ENCODE measurements around the gene C10orf62.
A peak's percentile ranks its signal among the peaks of the same experiment; 100 is the strongest.
"Not testable (repeated sequence)": the region's sequence is repeated elsewhere in the genome, so short reads cannot be mapped to it uniquely, and the experiment has no call there.

C10orf62 gene

DNA sequence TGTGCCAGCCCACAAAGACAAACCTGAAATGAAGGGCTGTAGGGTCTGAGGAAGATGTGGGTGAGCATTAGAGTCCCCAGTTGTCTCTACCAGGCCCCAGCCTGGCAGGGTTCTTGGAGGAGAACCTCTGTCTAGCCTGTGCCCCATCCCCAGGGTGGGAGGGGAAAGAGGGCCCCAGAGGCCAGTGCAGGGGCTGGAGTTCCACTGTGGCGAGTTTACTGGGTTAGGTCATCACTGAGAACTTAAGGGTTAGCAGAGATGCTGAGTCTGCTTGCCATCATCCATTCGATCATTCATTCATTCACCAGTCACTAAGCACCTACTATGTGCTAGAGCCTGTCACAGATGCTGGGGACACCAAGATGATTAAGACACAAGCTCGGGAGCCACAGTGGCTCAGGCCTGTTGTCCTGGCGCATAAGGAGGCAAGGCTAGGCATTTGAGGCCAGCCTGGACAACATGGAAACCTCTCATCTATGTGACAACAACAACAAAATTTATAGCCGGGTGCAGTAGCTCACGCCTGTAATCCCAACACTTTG lies 14.3 kb upstream of the C10orf62 start:
- Histone ChIP-seq H3K4me3 (ENCODE audit: low read length in 2 of 2) (no peak overlapping the region), H3K36me3 (ENCODE audit: control insufficient read depth in 2 of 2, insufficient read depth in 2 of 2, low read length in 2 of 2) (peaks cover 0 to 6% of the 10 kb centered on the region in 2 donors), H3K4me1 (ENCODE audit: control insufficient read depth, insufficient read depth, low read length) (peaks cover 24% of the 10 kb centered on the region), H3K9ac (ENCODE audit: low read length in 2 of 2) (peak overlapping the region in 1 of 2 donors; percentile 13), H3K27ac (ENCODE audit: low read length) (peak overlapping the region; percentile 49), H3K27me3 (ENCODE audit: control insufficient read depth in 1 of 2, insufficient read depth in 2 of 2, low read length in 2 of 2) (no peaks in the 10 kb centered on the region), H3K9me3 (ENCODE audit: control insufficient read depth in 2 of 2, low read length in 2 of 2) (no peaks in the 10 kb centered on the region)

DNA sequence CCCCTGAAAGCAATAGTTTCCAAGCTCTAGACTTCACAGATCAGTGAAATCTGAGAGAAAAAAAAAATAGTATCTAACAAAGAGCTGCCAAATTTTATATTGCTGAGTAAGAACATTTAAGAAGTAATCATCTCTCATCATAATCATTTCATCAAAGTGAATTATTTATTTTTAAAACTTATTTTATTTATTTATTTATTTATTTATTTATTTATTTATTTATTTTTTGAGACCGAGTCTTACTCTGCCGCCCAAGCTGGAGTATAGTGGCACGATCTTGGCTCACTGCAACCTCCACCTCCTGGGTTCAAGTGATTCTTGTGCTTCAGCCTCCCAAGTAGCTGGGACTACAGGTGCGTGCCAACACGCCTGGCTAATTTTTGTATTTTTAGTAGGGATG lies 13.0 kb upstream of the C10orf62 start:
- H3K9me3 ChIP-seq (ENCODE audit: control insufficient read depth in 2 of 2, low read length in 2 of 2); H3K27ac ChIP-seq (ENCODE audit: low read length); H3K4me3 ChIP-seq (ENCODE audit: low read length in 2 of 2); H3K9ac ChIP-seq (ENCODE audit: low read length in 2 of 2); H3K36me3 ChIP-seq (ENCODE audit: control insufficient read depth in 2 of 2, insufficient read depth in 2 of 2, low read length in 2 of 2); H3K27me3 ChIP-seq (ENCODE audit: control insufficient read depth in 1 of 2, insufficient read depth in 2 of 2, low read length in 2 of 2): not testable (repeated sequence)
- peaks cover 24% of the 10 kb centered on the region for H3K4me1 ChIP-seq (ENCODE audit: control insufficient read depth, insufficient read depth, low read length)

DNA sequence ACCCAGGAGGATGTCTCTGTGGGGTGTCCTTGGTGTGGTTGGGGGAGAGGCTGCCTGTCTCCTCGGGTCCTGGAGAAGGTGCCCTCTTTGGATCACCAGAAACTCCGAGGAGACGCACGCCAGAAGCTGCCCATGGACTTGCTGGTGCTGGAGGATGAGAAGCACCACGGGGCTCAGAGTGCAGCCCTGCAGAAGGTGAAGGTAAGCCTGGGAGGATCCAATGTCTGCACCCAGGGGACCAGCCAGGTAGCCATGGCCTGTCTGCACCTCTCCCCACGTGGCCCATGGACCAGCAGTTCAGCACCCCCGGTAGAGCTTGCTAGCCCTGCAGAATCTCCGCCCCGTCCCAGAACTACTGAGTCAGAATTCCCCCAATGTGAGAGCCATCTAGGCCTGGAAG lies 11.8 kb upstream of the C10orf62 start:
- peaks cover 13% of the 10 kb centered on the region for H3K4me1 ChIP-seq (ENCODE audit: control insufficient read depth, insufficient read depth, low read length)
- H3K27ac ChIP-seq (ENCODE audit: low read length), result no peak overlapping the region
- H3K27me3 ChIP-seq (ENCODE audit: control insufficient read depth in 1 of 2, insufficient read depth in 2 of 2, low read length in 2 of 2), result no peaks in the 10 kb centered on the region
- no peaks in the 10 kb centered on the region for H3K36me3 ChIP-seq (ENCODE audit: control insufficient read depth in 2 of 2, insufficient read depth in 2 of 2, low read length in 2 of 2)
- H3K9me3 ChIP-seq (ENCODE audit: control insufficient read depth in 2 of 2, low read length in 2 of 2), result no peaks in the 10 kb centered on the region
- H3K9ac ChIP-seq (ENCODE audit: low read length in 2 of 2), result no peak overlapping the region
- no peak overlapping the region for H3K4me3 ChIP-seq (ENCODE audit: low read length in 2 of 2)

DNA sequence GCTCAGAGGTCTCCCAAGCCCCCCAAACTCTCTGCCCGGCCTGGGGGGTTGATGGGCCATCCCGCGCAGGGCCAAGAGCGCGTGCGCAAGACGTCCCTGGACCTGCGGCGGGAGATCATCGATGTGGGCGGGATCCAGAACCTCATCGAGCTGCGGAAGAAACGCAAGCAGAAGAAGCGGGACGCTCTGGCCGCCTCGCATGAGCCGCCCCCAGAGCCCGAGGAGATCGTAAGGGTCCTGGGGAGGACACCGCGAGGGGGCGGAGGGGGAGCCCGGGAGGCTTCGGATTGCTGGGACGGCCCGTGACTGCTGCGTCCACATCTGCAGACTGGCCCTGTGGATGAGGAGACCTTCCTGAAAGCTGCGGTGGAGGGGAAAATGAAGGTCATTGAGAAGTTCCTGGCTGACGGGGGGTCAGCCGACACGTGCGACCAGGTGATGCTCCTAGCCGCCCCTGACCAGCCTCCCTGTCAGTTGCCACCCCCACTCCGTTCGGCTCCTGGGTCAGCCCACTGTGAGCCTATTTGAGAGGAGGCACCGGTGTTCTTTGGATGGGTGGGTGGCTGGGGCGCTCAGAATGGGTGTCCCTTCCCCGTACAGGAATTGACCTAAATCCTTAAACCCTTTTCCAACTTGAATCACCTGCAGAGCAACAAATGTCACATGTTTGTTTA lies 11.2 kb upstream of the C10orf62 start:
- no peak overlapping the region for H3K9ac ChIP-seq (ENCODE audit: low read length in 2 of 2)
- H3K4me3 ChIP-seq (ENCODE audit: low read length in 2 of 2), result no peak overlapping the region
- H3K27me3 ChIP-seq (ENCODE audit: control insufficient read depth in 1 of 2, insufficient read depth in 2 of 2, low read length in 2 of 2), result no peaks in the 10 kb centered on the region
- peaks cover 7% of the 10 kb centered on the region for H3K4me1 ChIP-seq (ENCODE audit: control insufficient read depth, insufficient read depth, low read length)
- H3K27ac ChIP-seq (ENCODE audit: low read length), result no peak overlapping the region
- H3K9me3 ChIP-seq (ENCODE audit: control insufficient read depth in 2 of 2, low read length in 2 of 2), result no peaks in the 10 kb centered on the region
- H3K36me3 ChIP-seq (ENCODE audit: control insufficient read depth in 2 of 2, insufficient read depth in 2 of 2, low read length in 2 of 2), result no peaks in the 10 kb centered on the region

DNA sequence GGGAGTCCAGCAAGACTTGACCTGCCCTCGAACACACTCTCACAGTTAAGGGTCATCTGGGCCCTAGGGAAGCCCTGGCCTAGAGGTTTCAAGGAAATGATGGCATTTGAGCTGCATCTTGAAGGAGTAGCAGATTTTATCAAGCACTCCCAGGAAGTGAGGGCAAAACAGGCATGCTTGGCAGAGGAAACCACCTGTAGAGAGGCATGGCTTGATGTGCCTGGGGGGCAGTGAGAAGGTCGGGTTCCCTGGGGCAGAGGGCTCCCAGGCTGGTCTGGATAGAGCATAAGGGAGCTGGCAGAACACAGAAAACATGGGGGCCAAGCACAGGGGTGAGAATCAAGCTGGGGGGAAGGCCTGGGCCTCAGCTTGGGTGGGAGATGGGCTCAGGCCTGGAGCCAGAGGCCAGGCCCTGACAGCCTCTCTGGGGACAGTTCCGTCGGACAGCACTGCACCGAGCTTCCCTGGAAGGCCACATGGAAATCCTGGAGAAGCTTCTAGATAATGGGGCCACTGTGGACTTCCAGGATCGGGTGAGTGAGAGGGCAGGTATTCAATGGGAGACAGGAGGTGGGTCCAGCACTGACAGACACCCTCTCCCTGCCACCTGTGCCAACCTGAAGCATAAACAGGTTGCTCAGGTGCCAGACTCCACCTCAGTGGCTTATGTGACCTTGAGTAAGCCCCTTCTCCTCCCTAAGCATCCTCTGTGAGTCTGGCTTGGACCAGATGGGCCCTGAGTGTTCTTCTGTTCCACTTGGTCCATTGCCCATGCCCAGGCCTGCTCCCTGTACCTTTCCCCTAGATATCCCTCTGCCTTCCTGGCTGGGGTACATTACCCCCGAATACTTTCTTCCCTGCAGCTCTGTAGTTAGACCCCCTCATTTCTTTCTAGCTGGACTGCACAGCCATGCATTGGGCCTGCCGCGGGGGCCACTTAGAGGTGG lies 8.8 kb upstream of the C10orf62 start:
- no peak overlapping the region for H3K4me3 ChIP-seq (ENCODE audit: low read length in 2 of 2)
- no peak overlapping the region for H3K9ac ChIP-seq (ENCODE audit: low read length in 2 of 2)
- H3K9me3 ChIP-seq (ENCODE audit: control insufficient read depth in 2 of 2, low read length in 2 of 2), result no peaks in the 10 kb centered on the region
- H3K36me3 ChIP-seq (ENCODE audit: control insufficient read depth in 2 of 2, insufficient read depth in 2 of 2, low read length in 2 of 2), result no peaks in the 10 kb centered on the region
- H3K27ac ChIP-seq (ENCODE audit: low read length), result no peak overlapping the region
- no peaks in the 10 kb centered on the region for H3K27me3 ChIP-seq (ENCODE audit: control insufficient read depth in 1 of 2, insufficient read depth in 2 of 2, low read length in 2 of 2)
- H3K4me1 ChIP-seq (ENCODE audit: control insufficient read depth, insufficient read depth, low read length), result no peaks in the 10 kb centered on the region

DNA sequence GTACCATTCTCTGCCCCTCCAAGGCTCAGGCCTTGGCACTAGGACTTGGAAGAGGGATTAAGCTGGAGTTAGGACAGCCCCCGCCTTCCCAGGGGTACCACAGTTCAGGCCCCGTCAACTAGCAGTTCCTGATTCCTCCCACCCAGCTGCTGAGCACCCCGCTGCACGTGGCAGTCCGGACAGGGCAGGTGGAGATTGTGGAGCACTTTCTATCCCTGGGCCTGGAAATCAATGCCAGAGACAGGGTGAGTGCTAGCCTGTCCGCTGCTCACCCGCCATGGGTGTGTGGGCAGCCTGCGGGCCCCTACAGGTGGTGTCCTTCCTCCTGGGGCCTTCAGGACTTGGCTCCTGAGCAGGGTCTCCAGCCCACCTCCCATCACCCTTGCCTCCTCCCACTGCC lies 7.4 kb upstream of the C10orf62 start:
- H3K4me3 ChIP-seq (ENCODE audit: low read length in 2 of 2), result no peak overlapping the region
- H3K4me1 ChIP-seq (ENCODE audit: control insufficient read depth, insufficient read depth, low read length), result no peaks in the 10 kb centered on the region
- H3K9ac ChIP-seq (ENCODE audit: low read length in 2 of 2), result no peak overlapping the region
- H3K9me3 ChIP-seq (ENCODE audit: control insufficient read depth in 2 of 2, low read length in 2 of 2), result no peaks in the 10 kb centered on the region
- H3K36me3 ChIP-seq (ENCODE audit: control insufficient read depth in 2 of 2, insufficient read depth in 2 of 2, low read length in 2 of 2), result no peaks in the 10 kb centered on the region
- H3K27ac ChIP-seq (ENCODE audit: low read length), result no peak overlapping the region
- no peaks in the 10 kb centered on the region for H3K27me3 ChIP-seq (ENCODE audit: control insufficient read depth in 1 of 2, insufficient read depth in 2 of 2, low read length in 2 of 2)

DNA sequence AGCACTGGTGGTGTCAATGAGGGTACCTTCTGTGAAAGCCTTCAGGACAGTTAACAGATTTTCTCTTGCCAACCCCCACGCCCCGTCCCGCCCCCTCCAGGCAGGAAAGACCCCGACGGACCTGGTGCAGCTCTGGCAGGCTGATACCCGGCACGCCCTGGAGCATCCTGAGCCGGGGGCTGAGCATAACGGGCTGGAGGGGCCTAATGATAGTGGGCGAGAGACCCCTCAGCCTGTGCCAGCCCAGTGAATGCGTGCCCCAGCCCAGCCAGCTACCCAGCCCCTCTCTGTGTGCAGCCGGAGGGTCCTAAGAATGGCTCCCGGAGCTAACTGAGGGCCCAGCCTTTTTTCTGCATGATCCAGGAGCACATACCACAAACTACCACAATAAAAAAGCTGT lies 6.0 kb upstream of the C10orf62 start:
- Histone ChIP-seq H3K27ac (ENCODE audit: low read length) (no peak overlapping the region), H3K36me3 (ENCODE audit: control insufficient read depth in 2 of 2, insufficient read depth in 2 of 2, low read length in 2 of 2) (no peaks in the 10 kb centered on the region), H3K27me3 (ENCODE audit: control insufficient read depth in 1 of 2, insufficient read depth in 2 of 2, low read length in 2 of 2) (no peaks in the 10 kb centered on the region), H3K9ac (ENCODE audit: low read length in 2 of 2) (no peak overlapping the region), H3K4me3 (ENCODE audit: low read length in 2 of 2) (no peak overlapping the region), H3K9me3 (ENCODE audit: control insufficient read depth in 2 of 2, low read length in 2 of 2) (no peaks in the 10 kb centered on the region), H3K4me1 (ENCODE audit: control insufficient read depth, insufficient read depth, low read length) (no peaks in the 10 kb centered on the region)

DNA sequence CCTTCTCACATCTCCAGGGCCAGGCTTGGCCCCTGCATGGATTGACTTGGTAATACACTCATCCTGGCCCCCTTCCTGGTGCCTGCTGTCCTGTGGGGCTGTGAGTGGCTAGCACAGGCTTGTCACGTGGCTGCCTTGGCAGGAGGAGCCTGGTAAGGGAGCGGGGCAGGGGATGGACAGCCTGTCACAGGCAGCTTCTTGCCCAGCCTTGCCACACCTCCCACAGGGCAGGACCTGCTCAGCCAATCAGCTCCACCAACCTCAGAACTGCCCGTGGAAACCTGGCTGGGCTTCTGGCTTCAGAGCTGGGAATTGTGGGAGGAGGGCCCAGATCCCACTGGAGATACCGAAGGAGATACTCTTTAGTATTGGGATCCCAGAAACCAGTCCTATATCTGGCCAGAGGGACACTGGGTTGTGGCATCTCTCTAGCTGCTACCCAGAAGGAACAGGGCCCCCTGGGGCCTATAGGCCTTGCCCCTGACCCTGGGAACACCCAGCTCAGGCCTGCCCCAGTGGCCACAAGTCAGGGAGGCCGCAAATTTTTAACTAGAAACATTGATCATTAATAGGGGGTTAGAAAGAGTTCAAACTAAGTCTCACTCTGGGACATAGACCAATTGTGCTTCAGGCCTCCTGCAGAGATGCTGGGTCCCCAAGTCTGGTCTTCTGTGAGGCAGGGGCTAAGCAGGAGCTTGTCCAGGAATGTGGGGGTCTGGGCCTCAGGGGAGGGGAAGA lies 5.3 kb upstream of the C10orf62 start, which contains the start of gene HOGA1:
HOGA1 (plus strand) TSS at position 330 of the 738 bp plus-strand sequence; CDS start at position 645, 315 bp downstream.
- no peak within 1 kb of the TSS for H3K27ac ChIP-seq (ENCODE audit: low read length)
- no peaks in the 10 kb centered on the region for H3K9me3 ChIP-seq (ENCODE audit: control insufficient read depth in 2 of 2, low read length in 2 of 2)
- H3K4me3 ChIP-seq (ENCODE audit: low read length in 2 of 2), result no peak within 1 kb of the TSS
- H3K27me3 ChIP-seq (ENCODE audit: control insufficient read depth in 1 of 2, insufficient read depth in 2 of 2, low read length in 2 of 2), result no peaks in the 10 kb centered on the region
- no peak within 1 kb of the TSS for H3K9ac ChIP-seq (ENCODE audit: low read length in 2 of 2)
- no peaks in the 10 kb centered on the region for H3K36me3 ChIP-seq (ENCODE audit: control insufficient read depth in 2 of 2, insufficient read depth in 2 of 2, low read length in 2 of 2)
- no peaks in the 10 kb centered on the region for H3K4me1 ChIP-seq (ENCODE audit: control insufficient read depth, insufficient read depth, low read length)

DNA sequence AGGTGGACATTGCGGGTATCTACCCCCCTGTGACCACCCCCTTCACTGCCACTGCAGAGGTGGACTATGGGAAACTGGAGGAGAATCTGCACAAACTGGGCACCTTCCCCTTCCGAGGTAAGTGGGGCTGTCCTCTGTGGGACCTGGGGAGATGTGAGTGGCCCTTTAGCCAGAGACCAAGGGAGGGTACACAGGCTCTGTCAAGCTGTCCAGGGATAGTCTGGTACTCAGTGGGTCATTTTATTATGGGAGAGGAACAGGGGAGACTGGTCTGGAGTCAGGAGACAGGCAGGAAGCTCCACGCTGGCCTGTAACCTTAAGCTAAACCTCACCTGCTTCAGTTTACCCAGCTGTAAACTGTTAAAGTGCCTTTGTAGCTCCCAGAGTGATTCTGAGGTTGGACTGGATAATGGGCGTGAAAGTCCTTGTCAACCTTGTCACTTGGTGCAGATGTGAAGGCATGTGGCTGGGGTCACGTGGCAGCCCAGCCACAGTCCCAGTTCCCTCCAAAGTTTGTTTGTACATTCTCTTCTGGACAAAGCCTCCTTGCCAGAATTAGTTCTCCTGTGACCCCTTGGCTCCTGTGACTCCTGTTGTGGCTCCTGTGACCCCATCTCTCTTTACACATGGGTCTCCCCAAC lies 4.6 kb upstream of the C10orf62 start:
- H3K36me3 ChIP-seq (ENCODE audit: control insufficient read depth in 2 of 2, insufficient read depth in 2 of 2, low read length in 2 of 2), result no peaks in the 10 kb centered on the region
- no peaks in the 10 kb centered on the region for H3K9me3 ChIP-seq (ENCODE audit: control insufficient read depth in 2 of 2, low read length in 2 of 2)
- no peaks in the 10 kb centered on the region for H3K4me1 ChIP-seq (ENCODE audit: control insufficient read depth, insufficient read depth, low read length)
- H3K4me3 ChIP-seq (ENCODE audit: low read length in 2 of 2), result no peak overlapping the region
- no peaks in the 10 kb centered on the region for H3K27me3 ChIP-seq (ENCODE audit: control insufficient read depth in 1 of 2, insufficient read depth in 2 of 2, low read length in 2 of 2)
- no peak overlapping the region for H3K27ac ChIP-seq (ENCODE audit: low read length)
- H3K9ac ChIP-seq (ENCODE audit: low read length in 2 of 2), result no peak overlapping the region

DNA sequence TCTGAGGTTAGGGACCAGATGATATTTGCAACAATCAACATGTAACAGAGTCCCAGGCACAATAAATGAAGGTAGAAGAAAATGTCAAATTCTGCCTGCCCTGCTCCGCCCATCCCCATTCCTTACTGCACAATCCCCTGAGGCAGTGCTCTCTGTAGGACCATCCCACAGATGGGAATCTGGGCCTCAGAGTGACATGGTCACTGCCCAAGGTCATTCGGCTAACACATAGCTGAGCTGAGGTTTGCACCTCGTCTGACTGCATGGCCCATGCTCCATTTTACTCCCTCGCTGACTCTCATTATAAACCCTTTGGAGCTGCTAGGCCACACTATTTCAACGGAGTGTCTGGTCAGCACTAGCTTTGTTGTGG lies 4.1 kb upstream of the C10orf62 start:
- no peak overlapping the region for H3K9ac ChIP-seq (ENCODE audit: low read length in 2 of 2)

More for the DNA sequence above, 4.1 kb upstream of the C10orf62 start:
- Histone ChIP-seq H3K9me3 (ENCODE audit: control insufficient read depth in 2 of 2, low read length in 2 of 2) (no peaks in the 10 kb centered on the region), H3K36me3 (ENCODE audit: control insufficient read depth in 2 of 2, insufficient read depth in 2 of 2, low read length in 2 of 2) (no peaks in the 10 kb centered on the region), H3K4me3 (ENCODE audit: low read length in 2 of 2) (no peak overlapping the region), H3K27me3 (ENCODE audit: control insufficient read depth in 1 of 2, insufficient read depth in 2 of 2, low read length in 2 of 2) (no peaks in the 10 kb centered on the region), H3K4me1 (ENCODE audit: control insufficient read depth, insufficient read depth, low read length) (no peaks in the 10 kb centered on the region), H3K27ac (ENCODE audit: low read length) (no peak overlapping the region)

Measured in stomach smooth muscle (tissue), 2 donors.